GM21423 (cell line): ENCODE measurements around the gene FEM1B.

Experiments used
- ATAC-seq: cut with Tn5 transposase; IDR thresholded peaks from one replicate; pipeline ENCODE4 v1.9.1; 2021; ENCODE audit warnings: mild to moderate bottlenecking, moderate library complexity; ENCODE audit not compliant: unreplicated experiment

FEM1B gene

GRCh38 chr15:68318931-68319909, 41.7 kb downstream of the FEM1B start:
- ATAC-seq = no peak

- no peak for ATAC-seq
Observed at GRCh38 chr15:68319997-68320396, 42.5 kb downstream of the FEM1B start.

GRCh38 chr15:68321229-68321628, 43.7 kb downstream of the FEM1B start:
- ATAC-seq = no peak

- ATAC-seq = no peak
Observed at GRCh38 chr15:68322796-68323195, 45.3 kb downstream of the FEM1B start.

- ATAC-seq = no peak
Observed at GRCh38 chr15:68325726-68326125, 48.2 kb downstream of the FEM1B start.

GRCh38 chr15:68326711-68327354, 49.3 kb downstream of the FEM1B start:
- no peak for ATAC-seq

GRCh38 chr15:68328443-68328842, 50.9 kb downstream of the FEM1B start:
- ATAC-seq = no peak

GRCh38 chr15:68328964-68329363, 51.4 kb downstream of the FEM1B start:
- no peak for ATAC-seq

GRCh38 chr15:68330416-68330815, 52.9 kb downstream of the FEM1B start:
- no peak for ATAC-seq

GRCh38 chr15:68330901-68331300, 53.4 kb downstream of the FEM1B start:
- no peak for ATAC-seq

- ATAC-seq = no peak
Observed at GRCh38 chr15:68332266-68332665, 54.7 kb downstream of the FEM1B start.

GRCh38 chr15:68333775-68334470, 56.4 kb downstream of the FEM1B start:
- ATAC-seq = no peak

- no peak for ATAC-seq
Observed at GRCh38 chr15:68334661-68335124, 57.1 kb downstream of the FEM1B start.

- ATAC-seq = no peak
Observed at GRCh38 chr15:68335251-68335650, 57.7 kb downstream of the FEM1B start.

GRCh38 chr15:68335655-68336054, 58.1 kb downstream of the FEM1B start:
- no peak for ATAC-seq

GRCh38 chr15:68336516-68336915, 59.0 kb downstream of the FEM1B start:
- ATAC-seq = no peak

- ATAC-seq = no peak
Observed at GRCh38 chr15:68337826-68338225, 60.3 kb downstream of the FEM1B start.

GRCh38 chr15:68339481-68339880, 61.9 kb downstream of the FEM1B start:
- no peak for ATAC-seq

- ATAC-seq = no peak
Observed at GRCh38 chr15:68340726-68341671, 63.5 kb downstream of the FEM1B start.
